HepG2 (cell line): ENCODE results near the gene OLFM1. TPM values are rescaled to one million over a fixed set of nuclear protein-coding genes. Genes with fewer than 3 reads are reported as not detected.

Source experiments
- ATAC-seq: fragments of 200-7000 bp; cut with Tn5 transposase; 3 replicates; pipeline ENCODE4 v1.9.1; 2020; ENCODE audit warnings: mild to moderate bottlenecking, moderate library complexity
- BruUV-seq: library from RNA; stranded (reverse); fragments of 400-500 nt; replicated peaks from 2 replicates; lab custom pipeline; 2021; lab: Mats Ljungman, UMichigan
- CTCF ChIA-PET: fragments of 300-600 bp; formaldehyde crosslinking; extraction: SDS; loops from one replicate; lab custom pipeline; 2021; ENCODE audit warnings: low total read pairs, inconsistent platforms, low intra/inter-chr PET ratio; lab: Yijun Ruan, JAX
- POLR2A ChIA-PET: fragments of 350-600 bp; sonication (Branson Sonifier 250); formaldehyde crosslinking; loops from one replicate; lab custom pipeline; 2020; ENCODE audit warnings: antibody characterized with exemption, inconsistent platforms; lab: Yijun Ruan, JAX
- DNase-seq: peaks from one replicate; pipeline ENCODE4 v3.0.0-alpha.2; 2015; ENCODE audit warnings: low spot score
- FAIRE-seq: peaks from 3 replicates; lab custom pipeline; 2011; peaks lifted over from hg19 to GRCh38; lab: Jason Lieb, UNC
- H2AFZ ChIP-seq: one replicate; pipeline ENCODE4 v1.6.1; 2011; ENCODE audit warnings: low read length, inconsistent platforms
- H3K27ac ChIP-seq: fragments of 300-600 bp; 3 replicates; pipeline ENCODE4 v1.8.0; 2011; ENCODE audit warnings: mixed run types, mild to moderate bottlenecking, mixed read lengths, low read length, inconsistent platforms; ENCODE audit not compliant: insufficient read depth; ENCODE audit errors: extremely low read length
- H3K27me3 ChIP-seq, 2 experiments: fragments of 200-600 bp in 1 of 2; 2 replicates in 1 of 2; 3 replicates in 1 of 2; pipeline versions ENCODE4 v1.6.0 to v1.8.0; 2011; ENCODE audit warnings: low read length in 2 of 2, mild to moderate bottlenecking in 2 of 2, moderate library complexity in 2 of 2, inconsistent platforms in 1 of 2; ENCODE audit not compliant: insufficient read depth in 2 of 2, control insufficient read depth in 1 of 2
- H3K36me3 ChIP-seq, 2 experiments: fragments of 200-600 bp in 1 of 2; replicated peaks in 1 of 2; 2 replicates in 1 of 2; 3 replicates in 1 of 2; pipeline versions ENCODE4 v1.5.1 to v1.8.0; 2011; ENCODE audit warnings: low read length in 2 of 2, inconsistent platforms in 1 of 2; ENCODE audit not compliant: insufficient read depth in 2 of 2, control insufficient read depth in 1 of 2
- H3K4me1 ChIP-seq: 2 replicates; pipeline ENCODE4 v1.5.1; 2012; ENCODE audit warnings: low read length, inconsistent platforms; ENCODE audit not compliant: insufficient read depth
- H3K4me2 ChIP-seq: 2 replicates; pipeline ENCODE4 v1.6.0; 2011; ENCODE audit warnings: low read depth, low read length, inconsistent platforms
- H3K4me3 ChIP-seq, 3 experiments: fragments of 200-600 bp in 1 of 3; sonication (generic), shearing (Covaris generic) in 1 of 3; replicated peaks in 1 of 3; 2 replicates each; pipeline ENCODE4 v1.5.1; 2011 to 2016; ENCODE audit warnings: low read length in 3 of 3, inconsistent platforms in 2 of 3, low read depth in 2 of 3, mild to moderate bottlenecking in 2 of 3, control low read depth in 1 of 3, mixed read lengths in 1 of 3; ENCODE audit not compliant: insufficient read depth in 1 of 3
- H3K79me2 ChIP-seq: one replicate; pipeline ENCODE4 v1.6.1; 2011; ENCODE audit warnings: low read length, inconsistent platforms; ENCODE audit not compliant: insufficient read depth
- H3K9ac ChIP-seq: 2 replicates; pipeline ENCODE4 v1.6.0; 2011; ENCODE audit warnings: mild to moderate bottlenecking, low read depth, low read length, inconsistent platforms; ENCODE audit not compliant: insufficient read depth
- H3K9me3 ChIP-seq: 2 replicates; pipeline ENCODE4 v1.5.1; 2012; ENCODE audit warnings: mild to moderate bottlenecking, low read length
- H4K20me1 ChIP-seq: 2 replicates; pipeline ENCODE4 v1.6.0; 2011; ENCODE audit warnings: inconsistent platforms, mild to moderate bottlenecking, low read length, moderate library complexity; ENCODE audit not compliant: insufficient read depth
- EHMT2 ChIP-seq: fragments of 200-600 bp; sonication (generic); IDR thresholded peaks from 2 replicates; pipeline ENCODE4 v1.7.0; 2017; ENCODE audit warnings: antibody characterized with exemption, low read depth, low read length, borderline replicate concordance
- HNF4A ChIP-seq: sonication (generic); formaldehyde crosslinking; IDR thresholded peaks from 2 replicates; pipeline ENCODE4 v1.4.0; 2020; ENCODE audit warnings: missing genetic modification reagents
- MEIS1 ChIP-seq: sonication (generic); formaldehyde crosslinking; IDR thresholded peaks from 2 replicates; pipeline ENCODE4 v1.9.0; 2021; ENCODE audit warnings: mild to moderate bottlenecking, missing genetic modification reagents, moderate library complexity, borderline replicate concordance
- NAIF1 ChIP-seq: sonication (generic); formaldehyde crosslinking; IDR thresholded peaks from 2 replicates; pipeline ENCODE4 v1.5.0; 2020; ENCODE audit warnings: mild to moderate bottlenecking, missing genetic modification reagents, borderline replicate concordance
- NCOA2 ChIP-seq: sonication (generic); formaldehyde crosslinking; IDR thresholded peaks from 2 replicates; pipeline ENCODE4 v1.8.0; 2022; ENCODE audit warnings: inconsistent platforms
- ONECUT2 ChIP-seq: sonication (generic); formaldehyde crosslinking; IDR thresholded peaks from 2 replicates; pipeline ENCODE4 v1.4.0; 2020; ENCODE audit warnings: missing genetic modification reagents
- SMAD3 ChIP-seq: sonication (generic); formaldehyde crosslinking; IDR thresholded peaks from 2 replicates; pipeline ENCODE4 v1.4.0; 2020; ENCODE audit warnings: missing genetic modification reagents
- ZMYM3 ChIP-seq: sonication (generic); formaldehyde crosslinking; IDR thresholded peaks from 2 replicates; pipeline ENCODE4 v1.5.1; 2020; ENCODE audit warnings: mild to moderate bottlenecking, missing genetic modification reagents
- ZNF737 ChIP-seq: sonication (generic); formaldehyde crosslinking; IDR thresholded peaks from 2 replicates; pipeline ENCODE4 v1.5.0; 2020; ENCODE audit warnings: missing genetic modification reagents, mild to moderate bottlenecking, borderline replicate concordance
- ZNF788 ChIP-seq: sonication (generic); formaldehyde crosslinking; IDR thresholded peaks from 2 replicates; pipeline ENCODE4 v1.5.0; 2020; ENCODE audit warnings: mild to moderate bottlenecking, missing genetic modification reagents, borderline replicate concordance
- WGBS: methylation state at CpG from one replicate; pipeline ENCODE4 v1.1.6; 2017; ENCODE audit warnings: low lambda C conversion rate; 5-methylcytosine and 5-hydroxymethylcytosine counted together
- in situ Hi-C: cut with HindIII; loops from 2 replicates; pipeline ENCODE4 v1.10.0; 2017; ENCODE audit warnings: low pct_unique_long_range_greater_than_20kb; ENCODE audit not compliant: extremely low pct_ligation_motif_present
- intact Hi-C: fragments of 100-400 bp; cut with micrococcal nuclease; formaldehyde crosslinking; loops from one replicate; pipeline ENCODE4 v1.10.0; 2022; ENCODE audit not compliant: unreplicated experiment
- polyA plus RNA-seq, 8 experiments: library from polyadenylated mRNA; depleted of rRNA in 3 of 8; stranded (reverse) in 7 of 8; unstranded in 1 of 8; fragments of >200 nt; fragmentation: Illumina TruSeq in 4 of 8; extraction: Trizol in 4 of 8; gene quantifications; 2 replicates each; pipeline versions ENCODE4 v1.2.1 to v1.2.3, GENCODE V29; 2011 to 2016; ENCODE audit warnings: low read depth in 4 of 8, missing spikeins in 1 of 8, mixed read lengths in 1 of 8; ENCODE audit not compliant: insufficient read depth in 1 of 8
- total RNA-seq, 5 experiments: library from RNA; depleted of rRNA; stranded (reverse); fragments of >200 nt; fragmentation: Illumina TruSeq; extraction: Trizol; gene quantifications; 2 replicates each; pipeline ENCODE4 v1.2.3, GENCODE V29; 2016; ENCODE audit warnings: low read depth in 1 of 5
- TF ChIP-seq, protein P1 (sequence below): sonication (generic); formaldehyde crosslinking; IDR thresholded peaks from 2 replicates; pipeline ENCODE4 v1.4.0; 2020; ENCODE audit warnings: mild to moderate bottlenecking, missing genetic modification reagents
- TF ChIP-seq, protein P2 (sequence below): sonication (generic); formaldehyde crosslinking; IDR thresholded peaks from 2 replicates; pipeline ENCODE4 v1.4.0; 2020; ENCODE audit warnings: missing genetic modification reagents
- TF ChIP-seq, protein P3 (sequence below): sonication (generic); formaldehyde crosslinking; IDR thresholded peaks from 2 replicates; pipeline ENCODE4 v1.8.0; 2022; ENCODE audit warnings: missing genetic modification reagents, low read depth, mild to moderate bottlenecking, borderline replicate concordance

The OLFM1 gene
- total and polyA plus RNA-seq, 2 of the 13 experiments (the other 11 are each of a cell fraction or from before 2014, with no cell fraction given) = not detected

DNA sequence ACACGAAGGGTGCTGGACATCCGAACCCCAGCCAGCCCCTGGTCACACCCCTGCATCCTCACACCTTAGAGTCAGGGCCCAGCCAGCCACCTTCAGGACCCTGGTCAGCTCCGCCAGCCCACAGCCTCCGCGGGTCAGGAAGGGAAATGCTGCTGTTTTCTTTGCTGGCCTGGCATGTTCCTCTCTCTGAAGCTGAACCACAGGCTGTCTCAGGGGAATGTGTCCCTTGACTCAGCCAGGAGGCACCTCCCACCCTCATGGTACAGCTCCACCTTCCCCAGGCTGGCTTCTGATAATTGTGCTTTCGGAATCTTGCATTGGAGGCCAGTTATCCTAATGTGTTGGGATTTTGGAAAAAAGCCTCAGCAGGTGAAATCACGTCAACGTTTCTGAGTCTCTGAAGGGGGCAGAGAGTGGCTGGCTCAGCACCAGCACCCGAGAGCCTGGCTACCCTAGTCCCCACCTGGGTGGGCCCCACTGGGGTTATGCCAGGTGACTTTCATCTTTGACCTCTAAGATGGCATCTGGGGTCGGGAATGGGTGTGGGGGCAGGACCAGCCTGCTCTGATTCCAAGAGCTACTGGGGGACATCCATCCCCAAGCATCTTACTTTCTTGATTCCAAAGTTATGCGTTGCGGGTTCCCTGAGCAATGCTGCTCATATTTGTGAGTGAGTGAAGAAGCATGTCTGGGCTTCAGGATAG lies 9.8 kb upstream of the OLFM1 start (continued):
- no peak for TF ChIP-seq ZNF788 (CRISPR knock-in tag)
- TF ChIP-seq ONECUT2 (CRISPR knock-in tag) = no peak
- TF ChIP-seq, protein P1, sequence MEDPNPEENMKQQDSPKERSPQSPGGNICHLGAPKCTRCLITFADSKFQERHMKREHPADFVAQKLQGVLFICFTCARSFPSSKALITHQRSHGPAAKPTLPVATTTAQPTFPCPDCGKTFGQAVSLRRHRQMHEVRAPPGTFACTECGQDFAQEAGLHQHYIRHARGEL (CRISPR knock-in tag) = no peak
- no peak for TF ChIP-seq NAIF1
- peak; percentile 30; the same call in 1 of the 2 replicates for TF ChIP-seq EHMT2

DNA sequence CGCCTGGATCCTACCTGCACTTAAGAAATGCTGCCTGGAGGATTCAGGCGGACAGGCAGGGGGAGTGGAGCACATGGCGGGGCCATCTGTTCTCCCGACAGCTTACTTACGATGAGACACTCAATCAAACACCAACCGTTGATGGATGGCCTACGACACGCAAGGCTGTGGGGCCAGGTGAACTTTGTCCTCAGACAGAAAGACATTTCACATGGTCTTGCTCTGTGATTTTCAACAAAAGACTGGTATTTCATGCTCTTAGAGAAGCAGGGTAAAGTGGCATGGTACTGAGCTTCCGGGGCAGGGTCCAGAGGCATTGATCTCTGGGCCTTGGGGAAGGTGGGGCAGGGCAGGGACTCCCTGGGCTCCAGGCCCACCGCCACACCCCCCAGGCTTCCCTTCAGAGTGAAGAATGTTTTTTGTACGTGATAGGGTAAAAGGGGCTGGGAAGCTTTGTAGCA lies 9.1 kb upstream of the OLFM1 start:
- CTCF ChIA-PET = no interaction called here
- Histone ChIP-seq H3K27me3 (peaks cover 3 to 72% of the 10 kb centered on the region in 2 experiments), H4K20me1 (peaks cover 7% of the 10 kb centered on the region; the same call in 1 of the 2 replicates), H2AFZ (no peak overlapping the region), H3K36me3 (no peaks in the 10 kb centered on the region), H3K4me1 (0 out of 2 replicates have a peak, but pooled peaks cover 7% of the 10 kb centered on the region), H3K9ac (no peak overlapping the region), H3K27ac (no peak overlapping the region), H3K4me2 (no peak overlapping the region), H3K79me2 (no peaks in the 10 kb centered on the region), H3K4me3 (no peak overlapping the region), H3K9me3 (no peaks in the 10 kb centered on the region)
- intact Hi-C loops (no loop called here), in situ Hi-C loops (no loop called here)
- 6% methylated on average over 8 of the region's 11 CpGs for WGBS
- DNase-seq = no peak
- POLR2A ChIA-PET = no interaction called here
- TF ChIP-seq ZMYM3 (CRISPR knock-in tag) = no peak
- TF ChIP-seq ZNF737 (CRISPR knock-in tag) = no peak
- no peak for TF ChIP-seq SMAD3
- TF ChIP-seq, protein P2, sequence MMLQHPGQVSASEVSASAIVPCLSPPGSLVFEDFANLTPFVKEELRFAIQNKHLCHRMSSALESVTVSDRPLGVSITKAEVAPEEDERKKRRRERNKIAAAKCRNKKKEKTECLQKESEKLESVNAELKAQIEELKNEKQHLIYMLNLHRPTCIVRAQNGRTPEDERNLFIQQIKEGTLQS = no peak
- TF ChIP-seq NCOA2 = no peak
- TF ChIP-seq MEIS1 = no peak
- TF ChIP-seq, protein P3, sequence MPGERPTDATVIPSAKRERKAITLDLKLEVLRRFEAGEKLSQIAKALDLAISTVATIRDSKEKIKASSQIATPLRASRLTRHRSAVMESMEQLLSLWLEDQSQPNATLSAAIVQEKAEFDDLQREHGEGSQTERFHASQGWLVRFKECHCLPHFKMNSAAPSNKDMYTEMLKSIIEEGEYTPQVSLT (CRISPR knock-in tag) = no peak
- TF ChIP-seq HNF4A (CRISPR knock-in tag) = 0 out of 2 replicates have a peak, but pooled peaks have one; percentile 21
- BruUV-seq = no TSS peak
- no peak for FAIRE-seq
- ATAC-seq = no peak
